Thyroid gland (tissue), 4 donors: Measurements from ENCODE around the gene BTBD2.

ENCODE experiments used
- POLR2A ChIP-seq, 2 donors: fragments of 450-650 bp; IDR thresholded peaks; one replicate each; pipeline ENCODE4 v1.6.1; 2017; ENCODE audit warnings: antibody characterized with exemption in 2 of 2, mild to moderate bottlenecking in 2 of 2, moderate library complexity in 1 of 2
- TF ChIP-seq, protein P1 (sequence below), 6 experiments: fragments of 200-600 bp in 3 of 6; fragments of 450-650 bp in 3 of 6; sonication (generic) in 3 of 6; IDR thresholded peaks; one replicate each; pipeline ENCODE4 v1.5.1; 2016 to 2019; ENCODE audit warnings: antibody characterized with exemption in 6 of 6, mild to moderate bottlenecking in 2 of 6, inconsistent platforms in 1 of 6, moderate library complexity in 1 of 6

DNA sequence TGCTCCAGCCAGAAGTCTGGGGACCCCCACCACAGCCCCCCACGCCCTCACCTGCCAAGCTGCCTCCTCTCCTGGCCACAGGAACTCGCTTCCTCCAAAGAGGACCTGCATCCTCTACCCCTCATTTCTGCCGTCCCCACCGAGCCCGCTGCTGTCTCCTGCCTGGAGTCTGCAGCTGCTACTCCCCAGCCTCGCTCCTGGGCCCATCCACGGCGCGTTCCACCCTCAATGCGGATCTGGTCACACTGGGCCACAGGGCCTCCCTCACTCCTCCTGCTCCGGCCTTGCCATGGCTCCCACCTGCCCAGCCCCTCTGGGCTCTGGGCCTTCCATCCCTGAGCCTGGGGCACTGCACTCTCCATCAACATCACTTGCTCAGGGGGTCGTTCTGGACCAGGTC lies 4.3 kb downstream of the BTBD2 start:
- TF ChIP-seq, protein P1, sequence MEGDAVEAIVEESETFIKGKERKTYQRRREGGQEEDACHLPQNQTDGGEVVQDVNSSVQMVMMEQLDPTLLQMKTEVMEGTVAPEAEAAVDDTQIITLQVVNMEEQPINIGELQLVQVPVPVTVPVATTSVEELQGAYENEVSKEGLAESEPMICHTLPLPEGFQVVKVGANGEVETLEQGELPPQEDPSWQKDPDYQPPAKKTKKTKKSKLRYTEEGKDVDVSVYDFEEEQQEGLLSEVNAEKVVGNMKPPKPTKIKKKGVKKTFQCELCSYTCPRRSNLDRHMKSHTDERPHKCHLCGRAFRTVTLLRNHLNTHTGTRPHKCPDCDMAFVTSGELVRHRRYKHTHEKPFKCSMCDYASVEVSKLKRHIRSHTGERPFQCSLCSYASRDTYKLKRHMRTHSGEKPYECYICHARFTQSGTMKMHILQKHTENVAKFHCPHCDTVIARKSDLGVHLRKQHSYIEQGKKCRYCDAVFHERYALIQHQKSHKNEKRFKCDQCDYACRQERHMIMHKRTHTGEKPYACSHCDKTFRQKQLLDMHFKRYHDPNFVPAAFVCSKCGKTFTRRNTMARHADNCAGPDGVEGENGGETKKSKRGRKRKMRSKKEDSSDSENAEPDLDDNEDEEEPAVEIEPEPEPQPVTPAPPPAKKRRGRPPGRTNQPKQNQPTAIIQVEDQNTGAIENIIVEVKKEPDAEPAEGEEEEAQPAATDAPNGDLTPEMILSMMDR (IDR thresholded peaks at IDR 0.05): no peak
- no peak for TF ChIP-seq POLR2A (IDR thresholded peaks at IDR 0.05)
